Upper lobe of left lung (tissue), 4 donors: ENCODE data around the gene TCTN2.

Experiments used
- CTCF ChIP-seq, 6 experiments: fragments of 450-650 bp in 4 of 6; fragments of 200-600 bp in 2 of 6; sonication (generic) in 2 of 6; IDR thresholded peaks; one replicate each; pipeline ENCODE4 v1.5.1; 2016 to 2019; ENCODE audit warnings: antibody characterized with exemption in 6 of 6
- EP300 ChIP-seq, 4 donors: sonication (generic); formaldehyde crosslinking; IDR thresholded peaks; one replicate each; pipeline ENCODE4 v1.5.1; 2017; ENCODE audit warnings: antibody characterized with exemption in 4 of 4, control low read depth in 2 of 4
- POLR2AphosphoS5 ChIP-seq, 2 donors: sonication (generic); formaldehyde crosslinking; IDR thresholded peaks; one replicate each; pipeline ENCODE4 v1.5.1; 2017; ENCODE audit warnings: antibody characterized with exemption in 2 of 2

- TF ChIP-seq POLR2AphosphoS5 (IDR thresholded peaks at IDR 0.05) (no peak), CTCF (IDR thresholded peaks at IDR 0.05) (no peak), EP300 (IDR thresholded peaks at IDR 0.05) (no peak)
Observed at GRCh38 chr12:123713398-123713797, 42.5 kb downstream of the TCTN2 start.
